OCI-LY1 (cell line): ENCODE measurements around the gene SPP1.

Source experiments
- EZH2 ChIP-seq: fragments of 200-600 bp; sonication (generic), shearing (Covaris generic); IDR thresholded peaks from 2 replicates; pipeline ENCODE4 v1.8.0; 2017; ENCODE audit warnings: borderline replicate concordance, mixed run types, mild to moderate bottlenecking, antibody characterized with exemption, low read length, moderate library complexity, mixed read lengths
- TF ChIP-seq, protein P1 (sequence below): fragments of 200-600 bp; sonication (generic), shearing (Covaris generic); IDR thresholded peaks from 2 replicates; pipeline ENCODE4 v1.5.1; 2017; ENCODE audit warnings: mild to moderate bottlenecking, antibody characterized with exemption, low read length, moderate library complexity, mixed read lengths

DNA sequence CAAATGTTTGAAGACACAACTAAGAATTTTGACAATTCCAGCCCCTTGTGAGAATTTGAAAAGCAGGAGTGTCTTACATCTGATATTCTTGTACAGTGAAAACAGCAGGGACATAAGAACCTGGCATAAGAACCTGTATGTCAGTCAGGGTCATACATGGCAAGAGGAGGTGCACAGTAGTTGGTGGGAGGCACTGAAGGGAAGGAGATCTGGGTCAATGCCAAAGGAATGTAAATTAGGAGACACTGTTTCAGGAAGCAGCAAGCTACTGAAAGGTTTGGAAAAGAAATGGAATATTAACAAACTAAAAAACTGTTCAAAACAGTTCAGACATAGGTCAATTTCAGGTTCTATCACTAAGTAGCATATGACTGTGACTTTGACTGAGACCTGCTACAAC lies 25.0 kb upstream of the SPP1 start:
- TF ChIP-seq, protein P1, sequence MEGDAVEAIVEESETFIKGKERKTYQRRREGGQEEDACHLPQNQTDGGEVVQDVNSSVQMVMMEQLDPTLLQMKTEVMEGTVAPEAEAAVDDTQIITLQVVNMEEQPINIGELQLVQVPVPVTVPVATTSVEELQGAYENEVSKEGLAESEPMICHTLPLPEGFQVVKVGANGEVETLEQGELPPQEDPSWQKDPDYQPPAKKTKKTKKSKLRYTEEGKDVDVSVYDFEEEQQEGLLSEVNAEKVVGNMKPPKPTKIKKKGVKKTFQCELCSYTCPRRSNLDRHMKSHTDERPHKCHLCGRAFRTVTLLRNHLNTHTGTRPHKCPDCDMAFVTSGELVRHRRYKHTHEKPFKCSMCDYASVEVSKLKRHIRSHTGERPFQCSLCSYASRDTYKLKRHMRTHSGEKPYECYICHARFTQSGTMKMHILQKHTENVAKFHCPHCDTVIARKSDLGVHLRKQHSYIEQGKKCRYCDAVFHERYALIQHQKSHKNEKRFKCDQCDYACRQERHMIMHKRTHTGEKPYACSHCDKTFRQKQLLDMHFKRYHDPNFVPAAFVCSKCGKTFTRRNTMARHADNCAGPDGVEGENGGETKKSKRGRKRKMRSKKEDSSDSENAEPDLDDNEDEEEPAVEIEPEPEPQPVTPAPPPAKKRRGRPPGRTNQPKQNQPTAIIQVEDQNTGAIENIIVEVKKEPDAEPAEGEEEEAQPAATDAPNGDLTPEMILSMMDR = no peak
- TF ChIP-seq EZH2 = no peak
